ENCODE data around the gene MT1B.

The MT1B gene

DNA sequence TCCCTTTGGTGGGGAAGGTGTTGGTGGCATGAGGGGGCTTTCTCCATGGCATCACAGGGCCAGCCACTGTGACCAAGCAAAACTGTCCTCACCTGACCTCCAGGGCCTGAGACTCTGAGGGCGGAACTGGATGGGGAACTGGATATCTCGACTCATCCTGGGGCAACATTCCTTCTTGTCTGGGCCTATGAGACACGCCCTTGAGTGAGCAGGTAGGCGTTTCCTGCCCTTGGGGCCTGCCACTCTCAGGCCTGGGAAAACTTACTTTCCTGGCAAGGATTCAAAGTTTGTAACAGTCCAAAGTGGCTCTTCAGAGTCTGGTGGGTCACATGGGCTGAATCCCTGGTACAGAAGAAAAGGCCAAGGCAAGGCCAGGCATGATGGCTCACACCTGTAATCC is 40.2 kb downstream of the MT1B start:
- DNase-seq: peak; percentile 48

DNA sequence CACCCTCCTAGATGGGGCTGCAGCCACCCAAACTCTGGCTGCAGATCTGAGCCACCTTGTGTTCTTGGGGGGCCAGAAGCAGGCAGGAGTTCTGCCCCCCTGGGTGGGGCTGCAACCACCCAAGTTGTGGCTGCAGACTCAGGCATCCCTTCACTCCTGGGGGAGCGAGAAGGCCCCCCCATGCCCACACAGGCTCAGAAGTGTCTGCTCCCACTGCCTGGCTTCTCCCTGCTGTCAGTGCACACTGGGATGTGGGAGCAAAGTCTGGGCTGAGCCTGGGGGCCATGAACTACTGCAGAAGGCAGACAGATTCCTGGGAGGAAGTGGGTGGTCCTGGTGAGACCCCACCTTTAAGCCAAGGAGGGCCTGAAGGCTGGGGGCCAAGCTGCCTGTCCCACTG is 43.6 kb downstream of the MT1B start:
- DNase-seq: no peak

DNA sequence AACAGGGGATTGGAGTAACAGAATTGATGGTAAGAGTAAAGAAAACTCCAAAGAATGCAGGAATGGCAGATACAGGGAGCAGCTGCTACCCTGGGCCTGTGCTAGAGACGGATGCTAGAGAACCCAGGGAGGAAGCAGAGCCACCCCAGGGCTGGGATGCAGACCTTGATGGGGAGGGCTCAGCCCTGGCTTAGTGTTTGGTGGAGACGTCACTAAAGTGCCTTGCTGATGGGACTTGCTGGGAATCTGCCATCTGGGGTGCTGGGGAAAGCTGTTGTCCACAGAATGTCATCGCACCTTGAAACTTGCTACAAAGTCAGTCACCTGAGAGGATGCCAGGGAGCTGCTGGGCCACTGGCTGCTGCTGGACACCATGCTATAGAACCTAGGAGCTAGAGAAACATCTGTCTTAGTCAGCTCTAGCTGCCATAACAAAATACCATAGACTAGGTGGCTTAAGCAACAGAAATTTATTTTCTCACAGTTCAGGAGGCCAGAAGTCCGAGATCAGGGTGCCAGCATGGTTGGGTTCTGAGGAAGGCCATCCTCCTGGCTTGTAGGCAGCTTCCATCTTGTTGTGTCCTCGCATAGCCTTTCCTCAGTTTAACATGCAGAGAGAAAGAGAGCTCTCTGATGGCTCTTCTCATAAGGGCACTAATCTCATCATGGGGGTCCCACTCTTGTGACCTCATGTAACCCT is 45.9 kb downstream of the MT1B start:
- no peak for DNase-seq

DNA sequence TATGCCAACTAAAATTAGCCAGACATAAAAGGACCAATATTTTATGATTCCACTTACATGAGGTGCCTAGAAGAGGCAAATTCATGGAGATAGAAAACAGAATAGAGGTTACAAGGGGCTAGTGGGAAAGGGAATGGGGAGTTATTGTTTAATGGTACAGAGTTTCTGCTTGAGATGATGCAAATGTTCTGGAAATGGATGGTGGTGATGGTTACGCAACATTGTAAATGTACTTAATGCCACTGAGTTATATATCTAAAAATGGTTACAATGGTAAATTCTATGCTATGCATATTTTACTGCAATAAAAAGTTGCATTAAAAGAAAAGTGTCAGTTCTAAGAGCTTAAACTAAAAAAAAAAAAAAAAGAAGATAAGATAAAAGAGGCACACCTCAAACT is 48.5 kb downstream of the MT1B start:
- no peak for DNase-seq

DNA sequence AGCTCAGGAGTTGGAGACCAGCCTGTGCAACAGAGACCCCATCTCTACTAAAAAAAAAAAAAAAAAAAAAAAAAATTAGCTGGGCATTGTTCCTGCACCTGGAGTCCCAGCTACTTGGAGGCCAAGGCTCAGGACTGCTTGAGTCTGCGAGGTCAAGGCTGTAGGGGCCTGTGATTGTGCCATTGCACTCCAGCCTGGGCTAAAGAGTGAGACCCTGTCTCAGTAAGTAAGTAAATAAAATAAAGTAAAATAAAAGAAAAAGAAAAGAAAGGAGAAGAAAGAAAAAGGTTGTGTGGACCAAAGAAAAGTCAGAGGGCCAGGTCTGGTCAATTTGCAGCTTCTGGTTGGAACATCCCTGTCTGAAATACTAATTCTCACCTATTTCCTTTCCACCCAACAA is 48.9 kb downstream of the MT1B start:
- DNase-seq: no peak

DNA sequence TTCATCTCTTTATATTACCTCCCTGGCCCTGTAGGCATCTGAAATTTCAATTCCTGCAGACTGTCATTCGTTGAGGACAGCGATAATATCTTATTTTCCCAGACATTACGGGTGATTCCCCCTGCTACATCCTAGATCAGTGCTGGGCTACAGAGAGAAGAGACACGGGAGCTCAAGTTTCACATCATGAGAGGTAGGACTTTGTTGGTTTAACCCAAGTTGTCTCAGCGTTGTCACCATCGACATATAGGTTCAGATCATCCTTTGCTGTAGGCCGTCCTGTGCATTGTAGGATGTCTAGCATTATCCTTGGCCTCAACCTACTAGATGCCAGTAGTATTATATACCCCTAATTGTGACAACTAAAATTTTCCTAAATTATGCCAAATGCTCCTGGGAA is 49.8 kb downstream of the MT1B start:
- no peak for DNase-seq
